Measurements from ENCODE around the gene ZNF792.
"Not testable (repeated sequence)": the region's sequence is repeated elsewhere in the genome, so short reads cannot be mapped to it uniquely, and the experiment has no call there.

ZNF792 gene

GRCh38 chr19:34920090-34920786 lies 43.8 kb downstream of the ZNF792 start:
- not testable (repeated sequence) for DNase-seq

- DNase-seq, result no peak
These were observed 45.8 kb downstream of the ZNF792 start for GRCh38 chr19:34918190-34918589.

GRCh38 chr19:34917144-34917543 lies 46.9 kb downstream of the ZNF792 start:
- DNase-seq, result not testable (repeated sequence)

- DNase-seq, result no peak
These were observed 53.3 kb downstream of the ZNF792 start for GRCh38 chr19:34910770-34911169.
